AML-193 (cell line): ENCODE data around the gene ZNF83.
"Not testable (repeated sequence)": the region's sequence is repeated elsewhere in the genome, so short reads cannot be mapped to it uniquely, and the experiment has no call there.

Source experiments
- DNase-seq, 2 experiments: peaks; one replicate each; lab custom pipeline; 2025; lab: John Stamatoyannopoulos, UW

ZNF83 gene

DNA sequence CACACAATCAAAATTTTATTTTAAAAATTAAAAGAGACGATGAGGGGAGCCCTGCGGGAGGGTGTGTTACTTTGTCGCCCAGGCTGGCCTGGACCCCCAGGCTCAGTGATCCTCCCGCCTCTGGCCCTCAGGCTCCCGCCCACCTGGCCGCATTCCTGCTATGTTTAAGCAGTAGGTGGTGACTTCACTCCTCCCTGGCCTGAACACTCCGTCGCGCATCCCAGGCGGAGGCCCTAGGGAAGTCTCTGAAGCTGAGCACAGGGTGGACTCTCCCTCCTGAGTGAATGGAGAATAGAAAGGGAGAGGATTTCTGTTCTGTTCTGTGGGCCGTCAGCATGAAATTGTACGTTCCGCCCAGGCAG is 68.5 kb downstream of the ZNF83 start:
- DNase-seq = not testable (repeated sequence)

DNA sequence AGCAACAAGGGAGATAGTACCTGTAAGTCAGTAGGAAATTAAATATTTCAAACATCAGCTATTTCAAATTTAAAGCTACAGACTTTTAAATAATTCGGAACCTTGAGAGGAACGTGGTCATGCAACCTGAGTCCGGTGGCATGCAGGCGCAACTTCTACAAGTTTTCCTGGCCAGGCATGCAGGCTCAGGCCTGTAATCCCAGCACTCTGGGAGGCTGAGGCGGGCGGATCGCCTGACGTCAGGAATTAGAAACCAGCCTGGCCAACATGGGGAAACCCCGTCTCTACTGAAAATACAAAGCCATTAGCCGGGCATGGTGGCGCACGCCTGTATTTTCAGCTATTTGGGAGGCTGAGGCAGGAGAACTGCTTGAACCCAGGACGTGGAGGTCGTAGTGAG is 70.2 kb downstream of the ZNF83 start:
- no peak for DNase-seq

DNA sequence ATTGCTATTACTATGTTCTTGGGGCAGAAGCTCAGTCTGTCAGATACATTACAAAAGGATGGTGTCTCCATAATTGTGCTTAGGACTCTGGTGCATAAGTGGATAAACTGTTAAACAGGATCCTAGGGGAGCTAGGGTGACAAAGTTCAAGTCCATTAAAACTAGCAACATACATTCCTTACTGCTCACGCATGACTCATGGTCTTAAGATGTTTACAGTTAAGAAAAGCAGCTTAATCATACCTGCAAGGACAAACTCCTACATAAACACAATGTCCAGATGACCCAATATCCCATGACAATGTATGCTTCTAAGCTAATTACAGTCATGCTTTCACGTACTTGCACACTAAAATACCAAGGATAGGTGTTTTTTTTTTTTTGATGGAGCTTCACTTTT is 71.6 kb downstream of the ZNF83 start:
- no peak for DNase-seq

DNA sequence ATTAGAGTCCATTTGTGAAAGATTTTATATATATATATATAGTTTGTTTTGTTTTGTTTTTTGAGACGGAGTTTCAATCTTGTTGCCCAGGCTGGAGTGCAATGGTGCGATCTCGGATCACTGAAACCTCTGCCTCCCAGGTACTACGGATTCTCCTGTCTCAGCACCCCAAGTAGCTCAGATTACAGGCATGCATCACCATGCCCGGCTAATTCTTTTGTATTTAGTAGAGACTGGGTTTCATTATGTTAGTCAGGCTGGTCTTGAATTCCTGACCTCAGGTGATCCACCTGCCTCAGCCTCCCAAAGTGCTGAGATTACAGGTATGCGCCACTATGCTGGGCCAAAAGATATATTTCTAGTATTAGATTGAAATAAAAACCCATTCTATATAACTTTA is 72.0 kb downstream of the ZNF83 start:
- no peak for DNase-seq
